Measurements from ENCODE around the gene IQCH. TPM values are rescaled to one million over a fixed set of nuclear protein-coding genes. Genes with fewer than 3 reads are reported as not detected.

Gene IQCH
- total and polyA plus RNA-seq, 9 of the 15 experiments (the other 6 are each of a cell fraction or from before 2014, with no cell fraction given), result 1.8 to 3.9 (median 2.7) TPM

DNA sequence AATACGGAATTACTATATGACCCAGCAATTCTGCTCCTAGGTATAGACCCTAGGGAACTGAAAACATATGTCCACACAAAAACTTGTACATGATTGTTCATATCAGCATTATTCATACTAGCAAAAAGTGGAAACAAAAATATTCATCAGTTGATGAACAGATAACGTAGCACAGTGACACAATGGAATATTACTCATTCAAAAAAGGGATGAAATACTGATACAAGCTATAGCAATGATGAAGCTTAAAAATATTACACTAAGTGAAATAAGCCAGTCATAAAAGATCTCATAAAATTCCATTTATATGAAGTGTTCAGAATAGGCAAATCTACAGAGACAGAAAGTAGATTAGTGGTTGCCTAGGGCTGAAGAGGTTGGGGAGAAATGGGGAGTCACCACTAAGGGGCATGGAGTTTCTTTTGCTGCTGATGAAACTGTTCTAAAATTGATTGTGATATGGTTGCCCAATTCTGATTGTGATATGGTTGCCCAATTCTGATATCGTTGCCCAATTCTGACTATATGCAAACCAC lies 276.9 kb downstream of the IQCH start (continued):
- TF ChIP-seq, protein P1, sequence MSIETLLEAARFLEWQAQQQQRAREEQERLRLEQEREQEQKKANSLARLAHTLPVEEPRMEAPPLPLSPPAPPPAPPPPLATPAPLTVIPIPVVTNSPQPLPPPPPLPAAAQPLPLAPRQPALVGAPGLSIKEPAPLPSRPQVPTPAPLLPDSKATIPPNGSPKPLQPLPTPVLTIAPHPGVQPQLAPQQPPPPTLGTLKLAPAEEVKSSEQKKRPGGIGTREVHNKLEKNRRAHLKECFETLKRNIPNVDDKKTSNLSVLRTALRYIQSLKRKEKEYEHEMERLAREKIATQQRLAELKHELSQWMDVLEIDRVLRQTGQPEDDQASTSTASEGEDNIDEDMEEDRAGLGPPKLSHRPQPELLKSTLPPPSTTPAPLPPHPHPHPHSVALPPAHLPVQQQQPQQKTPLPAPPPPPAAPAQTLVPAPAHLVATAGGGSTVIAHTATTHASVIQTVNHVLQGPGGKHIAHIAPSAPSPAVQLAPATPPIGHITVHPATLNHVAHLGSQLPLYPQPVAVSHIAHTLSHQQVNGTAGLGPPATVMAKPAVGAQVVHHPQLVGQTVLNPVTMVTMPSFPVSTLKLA (conservative IDR thresholded peaks at IDR 0.05), result no peak
- TF ChIP-seq EP300 (IDR thresholded peaks at IDR 0.05; ENCODE audit: low read length), result no peak
- TF ChIP-seq CEBPG (CRISPR knock-in tag; IDR thresholded peaks at IDR 0.05), result no peak
- TF ChIP-seq CEBPG (tag; conservative IDR thresholded peaks at IDR 0.05 in 1 of 2, IDR thresholded peaks at IDR 0.05 in 1 of 2), result 0 out of 4 replicates have a peak, but pooled peaks of 1 of the 2 experiments have one; percentile 37
- peak; percentile 61 for TF ChIP-seq MAFG (tag; conservative IDR thresholded peaks at IDR 0.05)
- TF ChIP-seq ZNF143 (CRISPR knock-in tag; IDR thresholded peaks at IDR 0.05), result no peak
- TF ChIP-seq ZBTB7A (IDR thresholded peaks at IDR 0.05; ENCODE audit: borderline replicate concordance, control insufficient read depth, low read depth, low read length), result no peak
- TF ChIP-seq, protein P2, sequence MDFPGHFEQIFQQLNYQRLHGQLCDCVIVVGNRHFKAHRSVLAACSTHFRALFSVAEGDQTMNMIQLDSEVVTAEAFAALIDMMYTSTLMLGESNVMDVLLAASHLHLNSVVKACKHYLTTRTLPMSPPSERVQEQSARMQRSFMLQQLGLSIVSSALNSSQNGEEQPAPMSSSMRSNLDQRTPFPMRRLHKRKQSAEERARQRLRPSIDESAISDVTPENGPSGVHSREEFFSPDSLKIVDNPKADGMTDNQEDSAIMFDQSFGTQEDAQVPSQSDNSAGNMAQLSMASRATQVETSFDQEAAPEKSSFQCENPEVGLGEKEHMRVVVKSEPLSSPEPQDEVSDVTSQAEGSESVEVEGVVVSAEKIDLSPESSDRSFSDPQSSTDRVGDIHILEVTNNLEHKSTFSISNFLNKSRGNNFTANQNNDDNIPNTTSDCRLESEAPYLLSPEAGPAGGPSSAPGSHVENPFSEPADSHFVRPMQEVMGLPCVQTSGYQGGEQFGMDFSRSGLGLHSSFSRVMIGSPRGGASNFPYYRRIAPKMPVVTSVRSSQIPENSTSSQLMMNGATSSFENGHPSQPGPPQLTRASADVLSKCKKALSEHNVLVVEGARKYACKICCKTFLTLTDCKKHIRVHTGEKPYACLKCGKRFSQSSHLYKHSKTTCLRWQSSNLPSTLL (IDR thresholded peaks at IDR 0.05), result no peak
- TF ChIP-seq, protein P3, sequence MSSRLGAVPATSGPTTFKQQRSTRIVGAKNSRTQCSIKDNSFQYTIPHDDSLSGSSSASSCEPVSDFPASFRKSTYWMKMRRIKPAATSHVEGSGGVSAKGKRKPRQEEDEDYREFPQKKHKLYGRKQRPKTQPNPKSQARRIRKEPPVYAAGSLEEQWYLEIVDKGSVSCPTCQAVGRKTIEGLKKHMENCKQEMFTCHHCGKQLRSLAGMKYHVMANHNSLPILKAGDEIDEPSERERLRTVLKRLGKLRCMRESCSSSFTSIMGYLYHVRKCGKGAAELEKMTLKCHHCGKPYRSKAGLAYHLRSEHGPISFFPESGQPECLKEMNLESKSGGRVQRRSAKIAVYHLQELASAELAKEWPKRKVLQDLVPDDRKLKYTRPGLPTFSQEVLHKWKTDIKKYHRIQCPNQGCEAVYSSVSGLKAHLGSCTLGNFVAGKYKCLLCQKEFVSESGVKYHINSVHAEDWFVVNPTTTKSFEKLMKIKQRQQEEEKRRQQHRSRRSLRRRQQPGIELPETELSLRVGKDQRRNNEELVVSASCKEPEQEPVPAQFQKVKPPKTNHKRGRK (tag; IDR thresholded peaks at IDR 0.05), result no peak
- no peak for TF ChIP-seq ZNF224 (CRISPR knock-in tag; IDR thresholded peaks at IDR 0.05)
- no peak for TF ChIP-seq SMAD1 (IDR thresholded peaks at IDR 0.05; ENCODE audit: low read depth, low read length, partially characterized antibody)
- no peak for TF ChIP-seq STAG1 (CRISPR knock-in tag; IDR thresholded peaks at IDR 0.05; ENCODE audit: borderline replicate concordance)
- peak; percentile 74 for TF ChIP-seq ZNF316 (IDR thresholded peaks at IDR 0.05)
- TF ChIP-seq, protein P4, sequence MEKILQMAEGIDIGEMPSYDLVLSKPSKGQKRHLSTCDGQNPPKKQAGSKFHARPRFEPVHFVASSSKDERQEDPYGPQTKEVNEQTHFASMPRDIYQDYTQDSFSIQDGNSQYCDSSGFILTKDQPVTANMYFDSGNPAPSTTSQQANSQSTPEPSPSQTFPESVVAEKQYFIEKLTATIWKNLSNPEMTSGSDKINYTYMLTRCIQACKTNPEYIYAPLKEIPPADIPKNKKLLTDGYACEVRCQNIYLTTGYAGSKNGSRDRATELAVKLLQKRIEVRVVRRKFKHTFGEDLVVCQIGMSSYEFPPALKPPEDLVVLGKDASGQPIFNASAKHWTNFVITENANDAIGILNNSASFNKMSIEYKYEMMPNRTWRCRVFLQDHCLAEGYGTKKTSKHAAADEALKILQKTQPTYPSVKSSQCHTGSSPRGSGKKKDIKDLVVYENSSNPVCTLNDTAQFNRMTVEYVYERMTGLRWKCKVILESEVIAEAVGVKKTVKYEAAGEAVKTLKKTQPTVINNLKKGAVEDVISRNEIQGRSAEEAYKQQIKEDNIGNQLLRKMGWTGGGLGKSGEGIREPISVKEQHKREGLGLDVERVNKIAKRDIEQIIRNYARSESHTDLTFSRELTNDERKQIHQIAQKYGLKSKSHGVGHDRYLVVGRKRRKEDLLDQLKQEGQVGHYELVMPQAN (IDR thresholded peaks at IDR 0.05; ENCODE audit: borderline replicate concordance), result no peak
- TF ChIP-seq E2F3 (CRISPR knock-in tag; IDR thresholded peaks at IDR 0.05), result no peak
- TF ChIP-seq C11orf30 (IDR thresholded peaks at IDR 0.05; ENCODE audit: low read depth), result peak; percentile 71
- no peak for TF ChIP-seq RBM17 (IDR thresholded peaks at IDR 0.05; ENCODE audit: borderline replicate concordance, low read depth, low read length)
- TF ChIP-seq, protein P5, sequence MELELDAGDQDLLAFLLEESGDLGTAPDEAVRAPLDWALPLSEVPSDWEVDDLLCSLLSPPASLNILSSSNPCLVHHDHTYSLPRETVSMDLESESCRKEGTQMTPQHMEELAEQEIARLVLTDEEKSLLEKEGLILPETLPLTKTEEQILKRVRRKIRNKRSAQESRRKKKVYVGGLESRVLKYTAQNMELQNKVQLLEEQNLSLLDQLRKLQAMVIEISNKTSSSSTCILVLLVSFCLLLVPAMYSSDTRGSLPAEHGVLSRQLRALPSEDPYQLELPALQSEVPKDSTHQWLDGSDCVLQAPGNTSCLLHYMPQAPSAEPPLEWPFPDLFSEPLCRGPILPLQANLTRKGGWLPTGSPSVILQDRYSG (tag; conservative IDR thresholded peaks at IDR 0.05; ENCODE audit: low read depth), result no peak
- TF ChIP-seq POLR2G (IDR thresholded peaks at IDR 0.05; ENCODE audit: low read depth, low read length), result no peak
- TF ChIP-seq ARNT (IDR thresholded peaks at IDR 0.05), result no peak
- no peak for TF ChIP-seq FOXJ2 (tag; IDR thresholded peaks at IDR 0.05)
- no peak for TF ChIP-seq HDAC2 (IDR thresholded peaks at IDR 0.05)

Measured in K562 (cell line).